ENCODE results near the gene HDAC7. TPM values are rescaled to one million over a fixed set of nuclear protein-coding genes. Genes with fewer than 3 reads are reported as not detected.

The HDAC7 gene
- total RNA-seq, 4 donors from 2014 or later, result 55.9 to 96.5 (median 59.4) TPM

- no peaks in the 10 kb centered on the region for H3K9me3 ChIP-seq
- TF ChIP-seq POLR2A (IDR thresholded peaks at IDR 0.05) (no peak), CTCF (IDR thresholded peaks at IDR 0.05) (no peak), EP300 (IDR thresholded peaks at IDR 0.05) (no peak), POLR2AphosphoS5 (IDR thresholded peaks at IDR 0.05) (no peak)
- peak overlapping the region; percentile 22 to 87 (median 82) for H3K27ac ChIP-seq
- peaks cover 13 to 82% (median 52%) of the 10 kb centered on the region in 3 donors for H3K4me1 ChIP-seq
- ATAC-seq, result no peak
- H3K4me3 ChIP-seq, result no peak overlapping the region
- WGBS, 2 donors (ENCODE audit: low coverage in 1 of 2), result 79 to 81% methylated on average over 2 to 5 of the region's 17 CpGs
- H3K36me3 ChIP-seq, result no peaks in the 10 kb centered on the region
- no peaks in the 10 kb centered on the region for H3K27me3 ChIP-seq
These were observed 81.6 kb downstream of the HDAC7 start for GRCh38 chr12:47737936-47738594.

DNA sequence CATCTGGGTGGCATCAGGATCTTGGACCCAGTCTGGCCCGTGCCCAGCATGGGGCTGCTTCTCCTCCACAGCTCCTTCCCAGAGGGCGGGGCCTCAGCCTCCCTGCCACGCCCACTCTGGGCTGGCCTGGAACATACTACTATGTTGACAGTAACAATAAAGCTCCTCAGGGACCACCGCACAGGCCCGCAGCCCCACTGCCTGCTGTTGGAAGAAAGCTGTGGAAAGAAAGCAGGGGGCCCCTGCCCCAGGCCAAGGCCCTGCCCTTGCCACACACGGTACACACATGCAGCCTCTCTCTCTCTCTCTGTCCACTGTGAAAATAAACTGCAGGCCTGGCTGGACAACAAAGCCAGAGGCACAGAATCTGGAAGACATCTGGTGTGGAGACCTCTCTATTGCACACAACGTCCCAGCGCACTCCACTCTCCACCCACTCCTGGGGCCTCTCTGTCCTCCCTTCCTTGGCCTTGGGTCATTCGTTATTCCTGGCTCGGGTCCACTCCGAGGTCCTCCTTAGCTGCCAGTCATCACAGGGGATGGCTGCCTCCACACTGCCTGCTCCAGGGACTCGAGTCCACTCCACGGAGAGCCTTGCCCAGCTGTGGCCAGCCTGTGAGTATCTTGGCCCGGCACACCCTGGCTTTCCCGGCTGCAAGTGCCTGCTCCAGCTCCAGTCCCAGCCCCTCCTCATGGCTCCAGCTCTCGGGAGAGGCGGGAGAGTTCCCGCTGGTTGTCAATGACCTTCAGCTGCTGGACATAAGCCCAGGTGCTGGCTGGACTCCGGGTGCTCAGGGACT, 82.6 kb downstream of the HDAC7 start:
- H3K4me3 ChIP-seq, result peak overlapping the region in 1 of 2 donors; percentile 17
- TF ChIP-seq POLR2A (IDR thresholded peaks at IDR 0.05), result no peak
- peak in 1 of 4 experiments; percentile 36 for TF ChIP-seq CTCF (IDR thresholded peaks at IDR 0.05)
- TF ChIP-seq POLR2AphosphoS5 (IDR thresholded peaks at IDR 0.05), result peak; percentile 77
- no peak for TF ChIP-seq EP300 (IDR thresholded peaks at IDR 0.05)

GRCh38 chr12:47736216-47736615, 83.5 kb downstream of the HDAC7 start:
- TF ChIP-seq POLR2A (IDR thresholded peaks at IDR 0.05) (no peak), EP300 (IDR thresholded peaks at IDR 0.05) (no peak), POLR2AphosphoS5 (IDR thresholded peaks at IDR 0.05) (no peak), CTCF (IDR thresholded peaks at IDR 0.05) (no peak)
- no peak for ATAC-seq
- no CpG with 5 or more reads among the region's 4 CpGs for WGBS, 2 donors (ENCODE audit: low coverage in 1 of 2)
- Histone ChIP-seq H3K4me1 (peaks cover 13 to 74% (median 43%) of the 10 kb centered on the region in 3 donors), H3K9me3 (no peaks in the 10 kb centered on the region), H3K27me3 (no peaks in the 10 kb centered on the region), H3K4me3 (no peak overlapping the region), H3K36me3 (no peaks in the 10 kb centered on the region), H3K27ac (peak overlapping the region; percentile 74 to 87 (median 82))

More for the DNA sequence above, 82.6 kb downstream of the HDAC7 start:
- 0% methylated on average over 6 of the region's 19 CpGs; no CpG with 5 or more reads in 1 of the 2 donors for WGBS, 2 donors (ENCODE audit: low coverage in 1 of 2)
- peak; percentile 82 for ATAC-seq
- Histone ChIP-seq H3K9me3 (no peaks in the 10 kb centered on the region), H3K36me3 (no peaks in the 10 kb centered on the region), H3K27me3 (no peaks in the 10 kb centered on the region), H3K27ac (peak overlapping the region; percentile 74 to 87 (median 82)), H3K4me1 (peaks cover 13 to 82% (median 52%) of the 10 kb centered on the region in 3 donors)

GRCh38 chr12:47735649-47736048, 84.1 kb downstream of the HDAC7 start:
- Histone ChIP-seq H3K27me3 (no peaks in the 10 kb centered on the region), H3K36me3 (no peaks in the 10 kb centered on the region), H3K9me3 (no peaks in the 10 kb centered on the region), H3K27ac (peak overlapping the region; percentile 74 to 87 (median 82)), H3K4me3 (no peak overlapping the region), H3K4me1 (peaks cover 13 to 68% (median 40%) of the 10 kb centered on the region in 3 donors)
- TF ChIP-seq CTCF (IDR thresholded peaks at IDR 0.05) (no peak), POLR2A (IDR thresholded peaks at IDR 0.05) (no peak), POLR2AphosphoS5 (IDR thresholded peaks at IDR 0.05) (no peak), EP300 (IDR thresholded peaks at IDR 0.05) (no peak)
- ATAC-seq, result no peak
- WGBS, 2 donors (ENCODE audit: low coverage in 1 of 2), result 93% methylated on average over 5 of the region's 11 CpGs; no CpG with 5 or more reads in 1 of the 2 donors
